ENCODE results near the gene ARHGEF17. TPM values are rescaled to one million over a fixed set of nuclear protein-coding genes. Genes with fewer than 3 reads are reported as not detected.

The ARHGEF17 gene
- total and polyA plus RNA-seq, 2 of the 13 experiments (the other 11 are each of a cell fraction or from before 2014, with no cell fraction given), result 10.7 to 28.8 TPM

DNA sequence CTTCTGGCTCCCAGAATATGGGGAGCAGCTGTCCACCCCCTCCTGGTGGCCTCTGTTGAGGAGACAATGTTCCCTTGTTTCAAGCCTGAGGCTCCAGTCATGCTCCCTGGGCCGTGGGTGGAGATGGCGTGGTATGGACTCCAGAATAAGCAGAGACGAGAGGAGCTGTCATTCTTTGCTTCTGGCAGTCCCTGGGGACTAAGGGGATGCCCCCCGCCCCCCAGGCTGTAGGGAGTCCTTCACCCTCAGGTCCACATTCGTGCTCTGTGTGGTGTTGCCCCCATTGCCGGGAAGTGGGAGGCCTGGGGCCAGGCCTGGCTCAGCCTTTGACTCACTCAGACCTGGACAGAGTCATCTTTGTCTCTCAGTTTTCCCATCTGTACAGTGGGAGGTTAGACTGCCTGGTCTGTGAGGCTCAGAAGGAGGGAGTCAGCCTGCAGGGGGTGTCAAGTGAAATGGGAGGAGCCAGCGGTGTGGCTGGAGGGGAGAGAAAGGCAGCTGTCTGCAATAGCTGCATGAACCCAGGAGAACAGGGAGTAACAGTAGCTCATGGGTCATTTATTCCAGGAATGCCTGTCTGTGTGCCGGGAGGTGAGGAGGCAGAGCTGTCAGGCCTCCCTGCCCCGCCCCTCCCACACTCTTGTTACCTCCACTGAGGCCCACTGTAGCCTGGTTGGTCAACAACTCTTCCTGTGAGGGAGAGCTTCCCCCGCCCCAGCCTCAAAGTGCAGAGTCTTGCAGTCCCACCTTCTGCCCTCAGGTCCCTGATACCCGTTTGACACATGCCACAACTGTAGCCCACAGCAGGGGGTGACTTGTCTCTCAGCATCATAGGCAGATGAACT lies 6.3 kb downstream of the ARHGEF17 start (continued):
- TF ChIP-seq, protein P1, sequence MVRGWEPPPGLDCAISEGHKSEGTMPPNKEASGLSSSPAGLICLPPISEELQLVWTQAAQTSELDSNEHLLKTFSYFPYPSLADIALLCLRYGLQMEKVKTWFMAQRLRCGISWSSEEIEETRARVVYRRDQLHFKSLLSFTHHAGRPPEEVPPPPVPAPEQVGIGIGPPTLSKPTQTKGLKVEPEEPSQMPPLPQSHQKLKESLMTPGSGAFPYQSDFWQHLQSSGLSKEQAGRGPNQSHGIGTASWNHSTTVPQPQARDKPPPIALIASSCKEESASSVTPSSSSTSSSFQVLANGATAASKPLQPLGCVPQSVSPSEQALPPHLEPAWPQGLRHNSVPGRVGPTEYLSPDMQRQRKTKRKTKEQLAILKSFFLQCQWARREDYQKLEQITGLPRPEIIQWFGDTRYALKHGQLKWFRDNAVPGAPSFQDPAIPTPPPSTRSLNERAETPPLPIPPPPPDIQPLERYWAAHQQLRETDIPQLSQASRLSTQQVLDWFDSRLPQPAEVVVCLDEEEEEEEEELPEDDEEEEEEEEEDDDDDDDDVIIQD (CRISPR knock-in tag; IDR thresholded peaks at IDR 0.05; ENCODE audit: low read depth), result 0 out of 2 replicates have a peak, but pooled peaks have one; percentile 41
- TF ChIP-seq FOXJ3 (CRISPR knock-in tag; IDR thresholded peaks at IDR 0.05; ENCODE audit: borderline replicate concordance), result 0 out of 2 replicates have a peak, but pooled peaks have one; percentile 16
- 0 out of 2 replicates have a peak, but pooled peaks have one; percentile 46 for TF ChIP-seq FOXK1 (CRISPR knock-in tag; IDR thresholded peaks at IDR 0.05; ENCODE audit: borderline replicate concordance, low read depth)
- TF ChIP-seq MAZ (IDR thresholded peaks at IDR 0.05; ENCODE audit: borderline replicate concordance, low read depth, low read length), result peak; percentile 17
- TF ChIP-seq MAZ (CRISPR knock-in tag; IDR thresholded peaks at IDR 0.05; ENCODE audit: low read depth), result peak; percentile 53; the same call in 1 of the 2 replicates
- TF ChIP-seq, protein P2, sequence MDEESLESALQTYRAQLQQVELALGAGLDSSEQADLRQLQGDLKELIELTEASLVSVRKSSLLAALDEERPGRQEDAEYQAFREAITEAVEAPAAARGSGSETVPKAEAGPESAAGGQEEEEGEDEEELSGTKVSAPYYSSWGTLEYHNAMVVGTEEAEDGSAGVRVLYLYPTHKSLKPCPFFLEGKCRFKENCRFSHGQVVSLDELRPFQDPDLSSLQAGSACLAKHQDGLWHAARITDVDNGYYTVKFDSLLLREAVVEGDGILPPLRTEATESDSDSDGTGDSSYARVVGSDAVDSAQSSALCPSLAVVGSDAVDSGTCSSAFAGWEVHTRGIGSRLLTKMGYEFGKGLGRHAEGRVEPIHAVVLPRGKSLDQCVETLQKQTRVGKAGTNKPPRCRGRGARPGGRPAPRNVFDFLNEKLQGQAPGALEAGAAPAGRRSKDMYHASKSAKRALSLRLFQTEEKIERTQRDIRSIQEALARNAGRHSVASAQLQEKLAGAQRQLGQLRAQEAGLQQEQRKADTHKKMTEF (CRISPR knock-in tag; IDR thresholded peaks at IDR 0.05), result peak; percentile 34; the same call in 1 of the 2 replicates
- peak; percentile 98 for TF ChIP-seq ZKSCAN5 (CRISPR knock-in tag; IDR thresholded peaks at IDR 0.05)
- TF ChIP-seq CBX1 (IDR thresholded peaks at IDR 0.05; ENCODE audit: low read depth), result peak; percentile 43
- peak; percentile 33; the same call in 1 of the 2 replicates for TF ChIP-seq HMG20A (CRISPR knock-in tag; IDR thresholded peaks at IDR 0.05; ENCODE audit: borderline replicate concordance)
- TF ChIP-seq, protein P3, sequence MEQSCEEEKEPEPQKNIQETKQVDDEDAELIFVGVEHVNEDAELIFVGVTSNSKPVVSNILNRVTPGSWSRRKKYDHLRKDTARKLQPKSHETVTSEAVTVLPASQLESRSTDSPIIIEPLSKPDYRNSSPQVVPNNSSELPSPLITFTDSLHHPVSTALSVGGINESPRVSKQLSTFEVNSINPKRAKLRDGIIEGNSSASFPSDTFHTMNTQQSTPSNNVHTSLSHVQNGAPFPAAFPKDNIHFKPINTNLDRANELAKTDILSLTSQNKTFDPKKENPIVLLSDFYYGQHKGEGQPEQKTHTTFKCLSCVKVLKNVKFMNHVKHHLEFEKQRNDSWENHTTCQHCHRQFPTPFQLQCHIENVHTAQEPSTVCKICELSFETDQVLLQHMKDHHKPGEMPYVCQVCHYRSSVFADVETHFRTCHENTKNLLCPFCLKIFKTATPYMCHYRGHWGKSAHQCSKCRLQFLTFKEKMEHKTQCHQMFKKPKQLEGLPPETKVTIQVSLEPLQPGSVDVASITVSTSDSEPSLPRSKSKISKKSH (CRISPR knock-in tag; IDR thresholded peaks at IDR 0.05; ENCODE audit: borderline replicate concordance), result peak; percentile 55; the same call in 1 of the 2 replicates
- TF ChIP-seq ZNF607 (CRISPR knock-in tag; IDR thresholded peaks at IDR 0.05; ENCODE audit: borderline replicate concordance), result 0 out of 2 replicates have a peak, but pooled peaks have one; percentile 8
- TF ChIP-seq, protein P4, sequence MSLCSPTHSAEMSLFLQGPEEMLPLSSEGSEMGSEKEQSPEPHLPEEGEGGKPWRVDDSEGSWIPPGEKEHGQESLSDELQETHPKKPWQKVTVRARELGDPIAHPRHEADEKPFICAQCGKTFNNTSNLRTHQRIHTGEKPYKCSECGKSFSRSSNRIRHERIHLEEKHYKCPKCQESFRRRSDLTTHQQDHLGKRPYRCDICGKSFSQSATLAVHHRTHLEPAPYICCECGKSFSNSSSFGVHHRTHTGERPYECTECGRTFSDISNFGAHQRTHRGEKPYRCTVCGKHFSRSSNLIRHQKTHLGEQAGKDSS (CRISPR knock-in tag; IDR thresholded peaks at IDR 0.05; ENCODE audit: borderline replicate concordance, low read depth), result peak; percentile 67; the same call in 1 of the 2 replicates
- no peak for TF ChIP-seq PHF8 (CRISPR knock-in tag; IDR thresholded peaks at IDR 0.05)
- TF ChIP-seq, protein P5, sequence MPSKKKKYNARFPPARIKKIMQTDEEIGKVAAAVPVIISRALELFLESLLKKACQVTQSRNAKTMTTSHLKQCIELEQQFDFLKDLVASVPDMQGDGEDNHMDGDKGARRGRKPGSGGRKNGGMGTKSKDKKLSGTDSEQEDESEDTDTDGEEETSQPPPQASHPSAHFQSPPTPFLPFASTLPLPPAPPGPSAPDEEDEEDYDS (CRISPR knock-in tag; IDR thresholded peaks at IDR 0.05), result peak; percentile 33; the same call in 1 of the 2 replicates
- no peak for TF ChIP-seq SOX13 (IDR thresholded peaks at IDR 0.05)
- peak in 1 of 2 experiments; percentile 61; a peak in 2 of 4 replicates for TF ChIP-seq SOX13 (CRISPR knock-in tag; conservative IDR thresholded peaks at IDR 0.05 in 1 of 2, IDR thresholded peaks at IDR 0.05 in 1 of 2)
- TF ChIP-seq ZNF34 (CRISPR knock-in tag; IDR thresholded peaks at IDR 0.05; ENCODE audit: borderline replicate concordance), result no peak
- peak; percentile 36 for TF ChIP-seq CEBPG (CRISPR knock-in tag; IDR thresholded peaks at IDR 0.05)

All from HepG2 (cell line).